ENCODE results near the gene BANF1.

- TF ChIP-seq CTCF (IDR thresholded peaks at IDR 0.05) (no peak), POLR2A (IDR thresholded peaks at IDR 0.05) (no peak)
Observed at GRCh38 chr11:65960824-65961266, 41.5 kb upstream of the BANF1 start.

Data from right lobe of liver (tissue), 4 donors.